Stimulated activated CD4-positive, alpha-beta T cell treated with anti-CD3 and anti-CD28 coated beads, TNF-alpha, amount 100 ng/mL, for 4 hours (primary cell): ENCODE results near the gene KRT3.
"Not testable (repeated sequence)": the region's sequence is repeated elsewhere in the genome, so short reads cannot be mapped to it uniquely, and the experiment has no call there.

Source experiments
- DNase-seq, 3 experiments: peaks; one replicate each; pipeline ENCODE4 v3.0.0-alpha.2; 2020; ENCODE audit warnings: low read depth in 3 of 3

Gene KRT3

DNA sequence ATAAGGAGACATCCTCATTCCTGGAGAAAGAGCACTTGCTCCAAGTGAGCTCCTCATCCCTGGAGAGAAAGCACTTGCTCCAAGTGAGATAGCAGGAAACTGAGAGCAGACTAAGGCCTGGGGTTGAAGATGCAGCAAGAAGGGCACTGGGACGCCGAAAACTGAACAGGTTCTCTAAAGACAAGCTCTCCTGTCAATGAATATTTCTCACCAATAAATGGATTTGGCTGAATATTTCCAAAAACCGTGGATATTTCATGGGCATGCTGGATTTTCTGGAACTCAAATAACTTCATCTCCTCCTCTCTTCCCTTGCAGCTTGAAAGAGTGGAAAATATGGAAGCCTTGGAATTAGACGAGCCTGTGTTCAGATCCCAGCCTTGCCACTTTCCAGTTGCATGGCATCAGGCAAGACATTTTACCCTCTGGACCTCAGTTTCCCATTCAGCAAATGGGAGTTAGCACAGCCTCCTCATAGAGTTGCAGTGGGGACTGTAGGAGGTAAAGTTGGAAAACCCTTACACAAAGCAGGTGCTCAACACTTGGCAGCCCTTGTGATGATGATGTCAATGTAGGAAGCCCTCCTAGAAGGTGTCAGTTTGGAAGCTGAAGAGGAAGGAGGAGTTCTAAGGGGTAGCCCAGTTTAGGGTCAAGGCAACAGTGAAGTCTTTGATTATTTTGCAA, 14.4 kb downstream of the KRT3 start:
- no peak for DNase-seq

DNA sequence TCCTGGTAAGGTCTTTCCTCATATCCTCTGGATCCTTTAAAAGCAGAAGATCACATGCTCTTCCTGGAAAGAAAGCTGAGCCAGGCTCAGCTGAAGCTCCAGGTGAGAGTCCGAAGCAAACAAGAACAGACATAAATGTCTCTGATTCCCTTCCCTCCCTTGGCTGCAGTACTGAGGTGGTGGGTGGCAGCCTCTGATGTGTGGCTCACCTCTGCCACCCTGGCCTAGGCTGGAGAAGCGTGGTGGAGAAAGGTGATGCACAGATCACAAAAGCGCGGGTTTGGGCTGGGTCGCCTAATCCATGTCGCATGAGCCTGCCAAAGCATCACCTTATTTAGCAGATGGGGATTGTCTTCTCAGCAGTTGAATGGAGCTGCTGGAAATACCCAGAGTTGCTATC, 16.0 kb downstream of the KRT3 start:
- DNase-seq = no peak

DNA sequence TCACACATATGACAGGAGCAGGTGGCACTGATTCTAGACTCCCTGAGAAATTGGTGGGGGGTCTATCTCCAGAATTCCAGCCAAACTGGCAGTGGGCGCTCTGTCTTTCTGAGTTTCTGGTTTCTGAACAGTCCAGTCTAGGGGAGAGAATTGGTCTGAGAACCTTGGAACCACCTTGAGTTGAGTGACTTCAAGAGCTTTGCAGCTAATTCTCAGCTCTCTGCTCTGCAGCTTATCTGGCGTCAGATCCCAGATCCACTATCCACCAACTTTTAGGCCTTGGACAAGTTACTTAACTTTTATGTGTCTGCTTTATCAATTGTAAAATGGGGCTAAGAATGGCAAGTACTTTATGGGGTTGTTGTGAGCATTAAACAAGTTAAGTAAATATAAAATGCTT, 17.1 kb downstream of the KRT3 start:
- DNase-seq = no peak

DNA sequence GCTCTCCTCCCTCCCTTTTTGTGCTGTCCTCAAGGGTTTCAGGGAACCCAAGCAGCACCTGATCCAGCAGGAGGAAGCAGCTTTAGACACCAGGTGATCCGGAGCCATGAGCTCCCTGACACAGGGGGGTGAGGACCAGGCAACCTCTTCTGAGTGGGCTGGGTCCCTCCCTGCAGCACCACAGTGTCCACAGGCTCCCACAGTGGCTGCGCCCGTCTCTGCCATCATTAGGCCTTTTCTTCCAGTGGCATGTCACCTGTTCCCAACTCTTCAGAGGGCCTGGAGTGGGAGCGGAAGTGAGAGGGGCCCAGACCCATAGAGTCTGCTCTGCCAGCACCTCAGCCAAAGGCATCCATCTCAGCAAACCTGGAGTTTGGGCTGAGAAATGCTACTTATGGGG, 18.4 kb downstream of the KRT3 start:
- no peak for DNase-seq

DNA sequence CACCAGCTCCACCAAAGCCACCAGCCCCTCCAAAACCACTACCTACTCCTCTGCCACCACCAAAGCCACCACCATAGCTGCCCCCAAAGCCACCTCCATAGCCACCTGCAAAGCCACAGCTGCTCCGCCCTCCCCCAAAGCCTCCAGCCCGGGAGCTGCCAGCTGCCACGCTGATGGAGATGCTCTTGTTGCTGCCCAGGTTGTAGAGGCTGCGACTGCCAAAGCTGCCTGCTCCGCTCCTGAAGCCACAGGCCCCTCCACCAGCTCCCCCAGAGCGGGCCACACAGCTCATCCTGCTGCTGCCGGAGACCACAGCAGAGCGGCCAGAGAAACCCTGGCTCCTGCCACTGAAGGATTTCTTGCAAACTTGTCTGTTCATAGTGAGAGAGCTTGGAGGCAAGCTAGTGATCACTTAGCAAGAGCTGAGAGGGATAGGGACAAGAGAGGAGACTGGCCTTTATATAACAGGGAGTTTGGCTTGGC, 19.0 kb downstream of the KRT3 start, which contains the start of gene KRT76:
TSS of gene KRT76 (minus strand) at position 433 of the 483 bp plus-strand sequence. CDS start at position 379, 54 bp downstream.
- DNase-seq = no peak

DNA sequence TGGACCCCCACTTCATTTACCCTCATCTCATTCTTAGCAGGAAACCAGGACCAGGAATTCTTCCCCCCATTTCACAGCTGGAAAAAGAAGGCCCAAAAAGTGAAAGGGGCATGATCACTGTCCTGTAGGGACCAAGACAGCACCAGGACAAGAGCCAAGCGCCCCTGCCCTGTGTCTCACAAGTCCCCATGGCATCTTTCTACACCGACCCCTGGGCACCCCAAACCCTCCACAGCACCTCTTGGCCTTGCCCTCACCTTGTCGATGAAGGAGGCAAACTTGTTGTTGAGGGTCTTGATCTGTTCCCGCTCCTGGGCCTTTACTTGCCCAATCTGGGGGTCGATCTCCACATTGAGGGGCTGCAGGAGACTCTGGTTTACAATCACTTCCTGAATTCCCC, 19.5 kb downstream of the KRT3 start:
- DNase-seq = no peak

DNA sequence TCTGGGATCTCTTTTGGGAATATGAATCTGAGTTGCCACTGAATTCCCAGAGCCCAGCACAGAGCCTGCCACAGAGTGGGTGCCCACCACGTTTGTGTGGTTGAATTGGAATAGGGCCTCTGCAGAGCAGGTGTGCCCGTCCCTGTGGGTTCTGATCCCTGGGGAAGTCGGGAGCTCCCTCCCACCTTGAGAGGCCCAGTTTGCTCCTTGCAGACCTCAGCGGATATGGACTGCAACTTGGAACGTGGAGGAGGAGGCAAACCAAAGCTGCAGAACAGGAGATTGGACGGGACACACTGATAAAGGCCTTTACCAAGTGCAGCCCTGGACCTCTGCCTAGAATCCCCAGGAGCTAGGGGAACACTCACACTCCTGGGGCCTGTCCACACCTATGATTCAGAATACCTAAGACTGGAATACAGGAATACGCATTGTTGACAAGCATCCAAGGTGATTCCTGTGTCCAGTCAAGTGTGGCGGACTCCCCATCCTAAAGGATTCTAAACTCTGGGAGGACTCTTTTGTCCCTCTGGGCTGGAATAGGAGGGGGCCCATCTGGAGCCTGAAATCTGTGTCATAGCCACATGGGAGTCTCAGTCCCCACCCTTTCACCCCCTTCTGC, 21.2 kb downstream of the KRT3 start:
- no peak for DNase-seq

DNA sequence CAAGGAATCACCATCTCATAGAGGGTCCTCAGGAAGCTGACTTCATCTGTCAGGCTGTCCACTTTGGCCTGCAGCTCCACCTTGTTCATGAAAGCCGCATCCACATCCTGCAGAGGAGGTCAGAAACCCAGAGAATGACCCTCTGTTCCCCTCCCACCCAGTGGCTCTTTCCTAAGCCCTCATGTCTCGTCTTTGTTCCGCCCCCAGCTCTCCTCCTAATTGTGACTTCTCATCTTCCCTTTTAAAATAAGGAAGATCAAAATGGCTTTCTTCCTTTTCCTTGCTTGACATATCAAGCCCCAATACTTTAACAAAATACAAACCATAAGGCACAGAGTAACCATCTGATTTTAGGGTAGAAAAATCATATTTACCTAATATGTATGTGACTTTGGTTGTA, 23.1 kb downstream of the KRT3 start:
- DNase-seq = no peak

DNA sequence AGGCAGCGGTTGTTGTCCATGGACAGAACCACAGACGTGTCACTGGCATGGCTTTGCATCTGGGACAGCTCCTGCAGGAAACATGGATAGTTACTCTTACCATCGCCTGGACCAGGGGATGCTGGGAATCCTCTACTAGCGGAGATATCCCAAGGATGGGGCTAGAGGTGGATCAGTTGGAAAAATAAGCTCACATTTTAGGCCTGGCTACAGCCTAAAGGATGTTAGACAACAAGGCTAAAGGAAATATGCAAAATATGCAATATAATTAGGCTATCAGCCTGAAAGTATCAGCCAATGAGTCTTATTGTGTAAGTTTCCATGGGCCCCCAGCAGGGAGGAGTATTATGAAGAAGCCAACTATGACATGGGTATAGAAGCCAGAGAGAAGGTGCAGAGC, 23.7 kb downstream of the KRT3 start:
- no peak for DNase-seq

DNA sequence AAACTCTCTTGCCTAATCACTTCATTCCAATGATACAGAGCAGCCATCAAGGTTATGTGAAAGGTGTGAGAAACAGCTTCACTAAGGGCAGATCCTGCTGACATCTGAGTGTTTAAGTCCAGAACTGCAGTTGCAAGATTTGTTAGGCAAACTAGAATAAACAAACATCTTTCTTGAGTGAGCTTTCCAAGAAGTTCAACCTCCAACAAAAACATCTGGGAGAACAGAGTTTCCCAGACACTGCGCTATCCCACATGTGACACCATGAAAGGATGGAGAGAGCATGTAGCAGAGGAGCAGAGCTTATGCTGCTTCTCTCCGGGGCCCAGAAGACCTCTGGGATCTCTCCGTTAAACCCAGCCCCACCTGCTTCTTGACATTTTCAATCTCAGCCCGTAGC, 24.4 kb downstream of the KRT3 start:
- DNase-seq = no peak

DNA sequence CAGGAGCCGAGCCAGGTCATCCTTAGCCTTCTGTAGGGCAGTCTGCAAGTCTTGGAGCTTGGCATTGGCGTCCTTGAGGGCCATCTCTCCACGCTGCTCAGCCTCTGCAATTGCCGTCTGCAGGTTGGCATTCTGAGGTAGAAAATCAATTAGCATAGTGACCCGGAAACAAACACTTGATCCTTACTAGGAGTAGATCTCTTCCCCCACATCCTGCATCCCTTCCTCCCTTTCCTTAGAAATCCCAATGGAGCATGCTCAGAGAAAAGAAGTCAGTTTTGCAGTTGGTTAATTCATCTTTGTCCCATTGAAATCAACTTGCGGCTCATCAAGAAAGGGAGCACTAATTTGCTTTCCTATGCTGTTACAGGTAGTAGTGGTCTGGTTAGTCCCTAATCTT, 24.8 kb downstream of the KRT3 start:
- DNase-seq = no peak

DNA sequence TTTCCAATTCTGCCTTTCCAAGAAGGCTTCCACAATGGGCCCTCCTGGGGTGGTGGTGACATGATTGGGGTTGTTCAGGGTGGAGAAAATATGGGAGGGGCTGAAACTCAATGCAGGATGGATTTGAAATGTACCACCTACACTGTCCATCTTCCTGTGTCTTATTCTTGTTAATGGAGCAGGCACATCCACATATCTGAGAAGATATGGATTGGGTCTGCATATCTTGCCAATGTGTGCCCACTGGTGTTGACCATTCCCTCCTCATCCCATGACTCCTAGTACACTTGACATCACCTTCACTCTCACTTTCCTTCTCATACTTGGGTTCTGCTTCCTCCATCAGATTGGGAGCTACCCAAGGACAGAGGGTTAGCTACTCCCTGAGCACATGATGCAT, 26.0 kb downstream of the KRT3 start:
- no peak for DNase-seq

DNA sequence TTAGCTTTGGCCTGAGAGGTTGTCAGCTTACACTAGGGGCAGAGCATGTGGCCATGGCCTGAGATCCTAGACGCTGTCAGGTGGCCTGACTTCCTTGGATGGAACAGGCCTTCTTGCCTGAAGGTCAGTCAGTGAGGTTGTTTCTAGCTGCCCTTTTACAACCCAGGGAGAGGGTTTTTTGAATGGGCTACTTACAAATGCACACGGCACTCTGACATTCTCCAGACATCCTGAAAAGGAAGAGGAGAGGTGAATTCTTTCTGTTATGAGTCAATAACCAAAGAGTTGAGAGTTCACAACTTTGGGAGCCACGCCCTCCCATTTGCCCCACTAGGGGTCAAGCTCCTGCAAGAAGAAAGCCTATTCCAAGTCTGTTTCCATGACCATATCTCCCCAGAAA, 26.6 kb downstream of the KRT3 start:
- DNase-seq = no peak

DNA sequence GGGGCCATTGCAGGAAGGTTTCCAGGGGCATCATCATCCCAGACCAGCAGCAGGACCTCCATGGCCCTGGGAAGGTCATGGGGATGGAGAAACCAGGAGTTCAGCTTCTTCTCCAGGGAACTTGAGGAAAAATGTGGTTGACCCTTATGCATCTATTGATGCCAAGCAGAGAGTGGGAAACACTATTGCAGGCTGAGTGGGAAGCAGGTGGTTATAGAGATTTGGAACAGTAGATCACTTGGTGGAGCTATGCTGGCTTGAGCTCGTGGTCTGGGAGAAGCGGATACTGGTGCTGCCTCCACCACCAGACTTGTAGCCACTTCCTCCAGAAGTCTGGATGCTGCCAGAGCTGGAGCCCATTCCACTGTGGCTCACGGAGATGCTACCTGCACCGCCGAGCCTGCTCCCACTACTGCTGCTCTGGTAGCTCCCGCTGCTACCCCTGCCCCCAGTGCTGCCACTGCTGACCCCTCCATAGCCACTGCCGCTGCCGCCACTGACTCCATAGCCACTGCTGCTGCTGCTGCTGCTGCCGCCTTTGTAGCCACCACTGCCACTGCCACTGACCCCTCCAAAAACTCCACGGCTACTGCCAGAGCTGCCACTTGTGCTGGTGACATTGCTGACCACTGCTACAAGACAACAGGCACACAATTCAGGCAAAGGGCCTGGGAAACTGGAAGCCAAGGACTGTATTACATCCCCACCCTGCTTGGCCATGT, 27.3 kb downstream of the KRT3 start:
- no peak for DNase-seq

DNA sequence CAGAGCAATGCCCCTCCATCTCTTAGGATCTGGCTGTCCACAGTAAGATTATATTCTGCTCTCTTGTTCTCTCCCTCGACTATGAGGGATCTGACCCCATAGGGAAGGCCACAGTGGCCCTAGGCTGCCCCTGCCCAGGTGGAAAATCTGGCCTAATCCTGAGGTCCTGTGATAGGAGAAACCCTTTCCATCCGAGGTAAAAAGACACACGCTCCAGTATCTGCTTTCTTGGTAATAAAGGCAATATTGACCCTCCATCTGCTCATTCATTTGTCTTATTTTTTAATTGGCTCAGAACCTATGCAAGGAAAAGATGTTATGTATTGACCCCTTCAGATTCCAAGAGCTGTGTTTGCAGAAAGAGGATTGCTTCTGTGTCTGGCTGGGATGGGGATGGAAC, 28.5 kb downstream of the KRT3 start:
- DNase-seq = no peak

DNA sequence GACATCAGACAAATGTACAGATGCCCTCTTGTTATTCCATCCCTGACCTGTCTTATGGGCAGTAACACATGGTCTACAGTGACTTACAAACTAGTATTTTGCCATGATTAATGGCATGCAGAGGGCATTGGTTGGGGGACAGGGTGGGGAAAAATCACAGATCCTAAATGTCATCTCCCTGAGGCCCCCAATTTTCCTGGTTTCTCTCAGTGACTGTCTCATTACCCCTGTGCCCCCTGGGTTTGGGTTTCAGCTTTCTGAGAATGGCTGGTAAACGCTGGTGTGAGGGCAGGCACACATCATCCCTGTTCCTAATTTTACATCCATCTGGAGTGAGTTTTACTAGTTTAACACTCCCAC, 28.9 kb downstream of the KRT3 start:
- DNase-seq = no peak

DNA sequence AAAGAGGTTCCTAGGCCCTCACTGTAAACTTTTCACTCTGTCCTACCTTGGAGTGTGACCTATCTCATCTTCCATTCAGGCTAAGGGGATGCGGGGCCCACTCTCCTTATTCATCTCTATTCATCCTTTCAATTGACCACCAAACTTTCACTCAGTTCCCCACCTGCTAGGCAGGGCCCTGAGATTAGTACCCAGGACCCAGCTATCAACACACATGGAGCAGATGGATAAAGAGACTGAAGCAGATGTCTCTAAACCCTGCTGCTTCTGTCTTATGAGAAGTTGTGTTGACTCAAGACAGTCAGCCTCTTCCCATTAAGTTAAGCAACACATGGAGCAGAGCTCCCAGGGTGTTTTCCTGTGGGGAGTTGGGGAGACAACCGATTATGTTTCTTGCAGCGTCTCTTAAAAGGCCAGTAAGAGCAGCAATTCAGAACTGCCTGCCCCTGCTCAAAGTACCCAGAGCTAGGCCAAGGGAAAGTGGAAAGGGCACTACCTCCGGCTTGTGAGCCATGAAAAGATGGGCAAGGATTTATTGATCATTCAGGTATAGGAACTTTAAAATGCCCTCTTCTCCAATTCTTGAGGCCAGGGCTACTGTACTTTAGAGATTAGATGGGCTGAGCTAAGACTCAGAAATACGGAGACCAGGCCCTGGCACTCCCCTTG, 29.4 kb downstream of the KRT3 start:
- DNase-seq = no peak

DNA sequence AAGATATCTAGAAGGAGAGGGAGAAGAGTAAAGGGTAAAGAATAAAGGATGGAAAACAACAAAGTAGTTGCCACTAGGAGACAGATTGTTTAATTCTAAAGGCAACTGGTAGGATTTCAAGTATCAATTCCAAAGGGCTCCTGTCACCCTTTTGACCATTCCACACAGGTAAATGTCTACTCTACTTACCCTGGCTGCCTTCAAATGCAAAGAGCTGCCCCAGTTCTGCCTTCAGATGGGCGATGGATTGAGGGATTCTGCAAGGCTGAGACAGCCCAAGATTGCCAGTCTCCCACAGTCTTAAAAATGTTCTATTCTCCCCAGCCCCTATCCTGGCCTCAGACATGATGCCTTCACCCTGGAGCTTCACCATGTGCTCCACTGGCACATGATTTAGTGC, 30.2 kb downstream of the KRT3 start:
- no peak for DNase-seq

DNA sequence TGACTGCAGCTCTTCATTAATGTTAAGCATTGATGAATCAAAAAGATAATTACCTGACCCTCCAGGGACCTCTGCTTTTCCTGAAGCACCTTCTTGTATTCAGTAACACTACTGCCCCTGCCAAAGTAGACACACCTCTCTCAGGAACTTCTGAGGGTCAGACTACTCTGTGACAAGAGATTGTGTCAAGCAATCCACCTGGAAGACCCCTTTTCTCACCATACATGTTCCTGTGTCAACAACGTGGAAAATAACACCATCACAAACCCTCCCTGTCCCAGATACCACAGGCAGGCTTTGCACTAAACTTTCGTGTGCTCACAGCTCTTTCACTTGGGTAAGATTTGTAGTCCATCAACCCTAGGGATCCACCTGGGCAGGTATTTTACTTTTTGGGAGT, 31.9 kb downstream of the KRT3 start:
- no peak for DNase-seq

DNA sequence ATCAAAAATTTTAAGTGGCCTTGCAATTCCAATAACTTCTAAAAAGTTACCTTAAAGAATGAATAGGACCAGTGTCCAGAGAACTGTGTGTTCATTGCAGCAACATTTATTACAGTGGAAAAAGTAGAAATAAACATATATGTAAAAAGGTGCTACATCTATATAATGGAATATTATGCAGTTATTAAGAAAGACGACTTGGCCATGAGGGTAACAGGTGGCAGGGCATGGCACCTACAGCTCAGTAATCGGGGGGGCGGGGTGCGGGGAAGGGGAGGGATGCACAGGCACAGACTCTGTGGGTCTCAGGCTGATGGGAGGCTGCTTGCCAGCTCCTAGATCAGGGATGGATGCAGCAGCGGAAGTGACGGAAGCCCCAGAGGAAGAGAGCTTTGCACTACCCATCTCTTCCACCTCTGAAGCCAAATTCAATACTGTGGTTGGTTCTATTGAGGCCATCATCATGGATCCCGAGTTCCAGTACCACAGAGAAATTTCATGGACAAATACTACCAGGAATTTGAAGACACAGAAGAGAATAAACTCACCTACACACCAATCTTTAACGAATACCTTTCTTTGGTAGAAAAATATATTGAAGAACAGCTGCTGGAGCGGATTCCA, 32.8 kb downstream of the KRT3 start:
- no peak for DNase-seq

DNA sequence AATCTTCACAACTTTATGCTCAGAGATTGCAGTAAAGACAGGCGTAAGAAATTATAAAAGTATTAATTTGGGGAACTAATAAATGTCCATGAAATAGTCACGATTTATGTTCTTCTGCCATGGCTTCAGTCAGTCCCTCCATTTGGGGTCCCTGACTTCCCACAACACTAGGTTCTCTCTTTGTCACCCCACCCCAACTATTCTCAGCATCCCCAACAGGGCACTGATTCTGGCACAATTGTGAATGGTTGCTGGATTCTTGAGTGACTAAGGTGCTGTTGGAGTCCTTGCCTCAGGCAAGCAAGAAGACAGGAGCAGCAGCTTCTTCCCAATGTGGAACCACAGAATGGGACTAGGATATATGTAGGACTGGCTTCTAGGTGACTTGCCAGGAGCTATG, 34.1 kb downstream of the KRT3 start:
- DNase-seq = no peak

DNA sequence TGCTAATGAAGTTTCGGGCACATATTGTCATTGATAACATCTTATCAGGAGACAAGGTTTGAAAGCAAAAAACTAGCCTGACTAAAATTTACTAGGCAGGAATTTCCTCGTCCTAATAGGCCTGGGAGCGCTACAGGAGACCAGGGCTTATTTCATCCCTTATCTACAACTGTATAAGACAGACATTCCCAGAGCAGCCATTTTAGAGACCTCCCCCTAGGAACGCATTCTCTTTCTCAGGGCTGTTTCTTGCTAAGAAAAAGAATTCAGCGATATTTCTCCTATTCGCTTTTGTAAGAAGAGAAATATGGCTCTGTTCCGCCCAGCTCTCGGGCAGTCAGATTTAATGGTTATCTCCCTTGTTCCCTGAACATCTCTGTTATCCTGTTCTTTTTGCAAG, 34.7 kb downstream of the KRT3 start:
- not testable (repeated sequence) for DNase-seq
